ENCODE measurements around the gene RABL2B.

Gene RABL2B

DNA sequence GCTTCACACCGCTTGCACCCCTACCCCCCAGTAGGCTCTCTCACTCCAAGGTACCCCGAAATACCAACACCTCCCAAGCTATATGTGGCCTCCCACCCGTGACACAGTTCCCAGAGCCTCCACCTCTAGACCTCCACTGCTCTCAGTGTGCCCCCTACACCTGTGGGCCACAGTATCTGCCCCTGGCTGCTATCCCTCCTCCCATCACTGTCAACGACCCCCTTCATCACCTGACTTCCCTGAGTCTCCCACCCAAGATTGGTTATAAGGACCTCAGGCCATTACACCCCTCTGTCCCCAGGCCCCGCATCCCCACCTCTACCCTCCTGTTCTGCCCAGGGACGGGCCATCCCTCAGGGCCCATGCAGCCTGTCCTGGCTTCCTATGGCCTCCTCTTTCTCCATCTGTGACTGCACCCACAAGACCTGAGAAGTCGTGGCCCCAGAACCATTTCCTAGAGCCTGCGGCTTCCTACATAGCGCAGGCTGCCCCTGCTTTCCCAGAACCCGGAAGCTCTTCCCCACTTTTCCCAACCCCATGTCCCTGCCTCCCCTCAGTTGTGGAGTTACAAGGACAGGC lies 44.7 kb downstream of the RABL2B start:
- DNase-seq (ENCODE audit: low spot score): no peak

DNA sequence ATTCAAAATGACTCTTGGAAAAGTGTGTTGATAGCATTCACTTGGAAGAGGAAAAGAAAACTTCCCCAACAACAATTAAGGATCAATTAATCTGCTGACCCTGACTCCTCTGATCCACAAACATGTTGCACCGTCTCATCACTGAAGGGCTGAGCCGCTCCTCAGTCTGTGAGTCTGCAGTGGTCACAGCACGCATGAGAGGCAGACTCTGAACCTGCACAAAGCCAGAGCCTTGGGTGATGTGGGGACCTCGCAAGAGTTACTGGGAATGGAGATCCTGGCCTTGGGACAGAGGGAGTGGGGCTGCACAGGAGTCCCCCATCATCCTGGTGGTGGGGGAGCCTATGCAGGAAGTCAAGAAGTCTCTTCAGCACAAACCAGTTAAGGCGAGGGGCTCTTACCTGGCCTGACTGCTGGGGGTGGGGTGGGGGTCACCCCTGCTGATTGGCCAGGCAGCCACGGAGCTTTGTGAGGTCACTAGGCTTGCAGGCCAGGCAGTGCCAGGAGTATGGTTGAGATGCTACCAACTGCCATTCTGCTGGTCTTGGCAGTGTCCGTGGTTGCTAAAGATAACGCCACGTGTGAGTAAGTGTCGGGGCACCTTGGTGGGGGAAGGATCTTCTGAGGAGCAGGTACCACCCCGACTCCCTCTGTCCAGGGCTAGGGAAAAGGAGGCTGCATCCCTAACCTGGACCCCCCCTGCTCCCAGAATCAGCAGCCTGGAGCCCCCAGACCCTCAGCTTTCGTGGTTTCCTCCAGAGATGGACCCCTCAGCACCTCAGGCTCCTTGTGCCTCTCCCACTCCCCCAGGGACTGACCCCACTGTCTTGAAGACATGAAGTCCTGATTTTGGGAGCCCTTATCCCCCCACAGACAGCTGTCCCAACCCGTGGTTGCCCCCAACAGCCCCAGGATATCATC lies 45.4 kb downstream of the RABL2B start, which contains the start of gene ACR:
Gene ACR, plus strand, starts transcription at position 477 of the 921 bp plus-strand sequence. Its CDS starts 32 bp downstream, at position 509.
- DNase-seq (ENCODE audit: low spot score): no peak

DNA sequence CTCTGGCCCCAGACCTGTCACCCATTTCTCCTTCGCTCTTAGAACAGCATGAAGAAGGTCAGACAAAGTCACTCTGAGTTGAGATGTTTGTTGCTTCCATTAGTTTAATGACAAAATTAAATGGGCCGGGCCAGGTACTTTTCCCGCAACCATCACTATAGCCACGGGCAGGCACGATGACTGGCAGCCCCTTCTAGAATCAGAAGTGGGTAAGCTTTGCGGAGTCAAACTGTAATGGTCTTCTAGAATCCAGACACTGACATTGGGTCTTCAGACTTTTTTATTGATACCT lies 47.8 kb downstream of the RABL2B start:
- no peak for DNase-seq (ENCODE audit: low spot score)

DNA sequence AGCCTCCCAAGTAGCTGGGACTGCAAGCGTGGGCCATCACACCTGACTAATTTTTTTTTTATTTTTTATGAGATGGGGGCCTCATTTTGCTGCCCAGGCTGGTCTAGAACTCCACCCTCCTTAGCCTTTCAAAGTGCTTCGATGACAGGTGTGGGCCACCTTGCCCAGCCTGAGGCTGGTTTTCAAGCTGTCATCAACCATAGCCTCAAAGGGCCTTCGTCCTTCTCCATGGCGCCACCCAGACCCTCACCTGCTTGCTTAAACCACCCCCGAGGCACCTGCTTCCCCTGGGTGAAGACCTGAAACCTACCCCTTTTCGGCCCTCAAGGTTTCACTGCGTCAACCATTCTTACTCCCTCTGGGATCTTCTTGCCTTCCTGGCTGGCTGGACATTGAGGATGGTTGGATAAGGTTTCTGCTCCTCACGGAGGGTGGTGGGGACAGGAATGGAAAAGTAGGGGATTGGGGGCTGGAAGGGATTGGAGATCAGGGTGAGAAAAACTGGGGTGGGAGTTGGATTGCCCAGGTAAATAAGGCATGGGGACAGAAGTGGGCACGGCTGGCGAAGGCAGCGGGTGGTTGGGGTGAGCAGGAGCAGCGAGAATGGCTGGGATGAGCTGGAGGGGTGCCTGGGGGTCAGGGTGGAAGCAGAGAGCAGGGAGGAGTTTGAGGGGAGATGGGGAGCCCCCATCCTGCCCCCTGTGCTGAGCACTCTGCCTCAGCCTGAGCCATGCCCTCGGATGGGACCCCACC lies 48.3 kb downstream of the RABL2B start:
- no peak for DNase-seq (ENCODE audit: low spot score)

DNA sequence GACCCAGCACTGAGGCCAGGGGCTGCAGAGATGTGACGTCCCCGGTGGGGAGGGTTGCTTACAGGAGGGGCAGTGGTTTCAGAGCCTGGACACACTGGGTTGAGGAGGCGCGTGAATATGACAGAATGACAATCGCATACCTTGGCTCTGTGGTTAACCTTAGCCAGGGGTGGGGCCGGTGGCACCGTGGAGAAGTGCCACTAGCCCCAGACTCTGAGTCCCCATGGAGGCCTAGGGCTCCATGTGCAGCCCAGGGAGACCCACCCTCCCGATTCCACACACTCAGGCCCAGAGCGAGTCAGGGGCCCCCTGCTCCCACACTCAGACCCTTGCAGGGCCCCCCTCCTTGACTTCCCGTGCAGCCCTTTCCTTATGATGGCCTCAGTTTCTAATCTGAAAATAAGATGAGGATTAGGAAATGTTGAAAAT lies 49.1 kb downstream of the RABL2B start:
- DNase-seq (ENCODE audit: low spot score): no peak

DNA sequence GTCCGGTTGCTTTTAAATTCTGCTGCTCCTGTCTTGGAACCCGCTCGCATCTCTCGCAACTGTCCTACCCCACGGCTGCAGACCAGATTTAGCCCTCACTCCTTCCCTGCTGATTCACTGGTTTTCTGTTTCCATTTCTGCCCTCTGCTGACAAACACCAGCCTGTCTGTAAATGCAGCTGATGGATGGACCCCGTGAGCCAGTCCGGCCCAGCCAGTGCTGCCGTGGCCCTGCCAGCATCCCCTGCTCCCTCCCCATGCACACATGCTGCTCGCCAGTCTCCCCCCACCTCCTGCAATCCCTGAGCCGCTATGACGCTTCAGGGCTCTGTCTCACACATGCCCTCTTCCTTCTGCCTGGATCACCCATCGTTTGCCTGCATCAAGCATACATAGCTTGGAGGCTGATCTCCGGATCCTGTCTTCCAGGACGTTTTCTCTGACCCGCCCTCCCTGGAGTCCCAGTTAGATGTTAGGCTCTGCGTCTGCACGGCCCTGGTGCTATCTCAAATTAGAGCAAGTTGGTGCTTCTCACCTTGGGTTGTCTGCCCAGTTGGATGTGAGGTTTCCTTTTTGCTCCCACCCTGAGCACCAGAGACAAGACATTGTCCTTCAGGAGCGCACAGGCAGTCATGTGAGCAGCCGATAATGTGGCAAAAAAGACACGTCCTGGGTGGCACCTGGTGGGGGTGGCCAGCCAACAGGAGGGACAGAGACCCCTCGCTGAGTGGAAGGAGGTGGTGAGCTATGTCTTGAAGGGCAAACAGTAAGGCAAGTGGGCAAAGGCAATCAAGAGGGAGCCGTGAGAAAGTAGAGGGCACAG lies 49.7 kb downstream of the RABL2B start:
- no peak for DNase-seq (ENCODE audit: low spot score)

DNA sequence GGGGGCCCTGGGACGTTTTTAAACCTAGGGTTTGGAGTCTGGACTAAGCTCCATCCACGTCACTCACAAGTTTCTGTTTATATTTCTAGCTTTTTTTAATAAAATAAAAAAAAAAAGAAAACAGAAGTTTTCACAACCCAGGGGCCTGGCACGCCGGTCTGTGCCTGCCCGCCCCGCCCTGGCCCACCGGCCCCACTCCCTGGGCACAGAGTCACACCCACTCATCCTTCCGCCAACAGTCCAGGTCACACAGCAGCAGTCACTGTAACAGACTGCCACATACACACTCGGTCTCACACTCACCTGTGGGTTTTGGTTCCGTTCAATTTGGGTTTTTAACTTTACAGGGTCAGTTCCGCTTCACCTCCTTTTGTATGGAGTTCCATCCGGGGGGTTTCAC lies 50.8 kb downstream of the RABL2B start:
- DNase-seq (ENCODE audit: low spot score): no peak

DNA sequence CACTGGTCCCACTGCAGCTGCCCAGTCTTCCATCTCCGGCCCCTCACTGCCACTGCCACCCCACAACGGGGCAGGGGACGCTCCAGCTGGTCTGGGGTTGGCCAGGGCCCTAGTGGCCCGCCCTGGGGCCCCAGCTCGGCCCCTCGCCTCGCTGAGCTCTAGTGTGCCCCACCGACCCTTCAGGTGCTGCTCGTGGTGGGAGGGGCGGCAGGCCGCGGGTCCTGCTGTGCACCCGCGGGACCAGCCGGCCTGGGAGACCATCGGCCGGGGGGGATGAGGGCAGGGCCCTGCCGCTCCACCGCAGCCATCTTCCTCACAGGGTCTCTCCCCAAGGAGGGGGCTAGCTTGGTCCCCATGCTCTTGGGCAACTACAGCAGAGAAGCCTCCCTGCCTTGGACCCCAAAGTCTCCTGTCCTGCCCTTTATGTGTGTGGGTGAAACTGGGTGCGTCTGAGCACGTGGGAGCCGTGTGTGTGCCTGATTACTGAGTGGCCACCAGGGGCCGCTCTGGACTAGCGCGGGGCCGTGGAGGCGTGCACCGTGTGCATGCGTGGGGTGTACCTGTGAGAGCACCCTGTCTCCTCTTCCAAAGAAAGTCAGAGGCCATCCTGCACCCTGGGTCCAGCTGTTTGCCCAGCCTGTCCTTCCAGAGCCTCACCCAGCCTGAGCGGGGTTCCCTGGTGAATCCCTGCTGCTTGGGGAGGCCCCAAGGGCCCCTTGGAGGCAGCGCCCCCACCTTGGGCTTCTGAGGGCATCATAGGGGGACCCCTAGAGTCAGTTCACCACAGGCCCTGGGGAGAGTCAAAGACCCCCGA lies 51.4 kb downstream of the RABL2B start:
- no peak for DNase-seq (ENCODE audit: low spot score)

DNA sequence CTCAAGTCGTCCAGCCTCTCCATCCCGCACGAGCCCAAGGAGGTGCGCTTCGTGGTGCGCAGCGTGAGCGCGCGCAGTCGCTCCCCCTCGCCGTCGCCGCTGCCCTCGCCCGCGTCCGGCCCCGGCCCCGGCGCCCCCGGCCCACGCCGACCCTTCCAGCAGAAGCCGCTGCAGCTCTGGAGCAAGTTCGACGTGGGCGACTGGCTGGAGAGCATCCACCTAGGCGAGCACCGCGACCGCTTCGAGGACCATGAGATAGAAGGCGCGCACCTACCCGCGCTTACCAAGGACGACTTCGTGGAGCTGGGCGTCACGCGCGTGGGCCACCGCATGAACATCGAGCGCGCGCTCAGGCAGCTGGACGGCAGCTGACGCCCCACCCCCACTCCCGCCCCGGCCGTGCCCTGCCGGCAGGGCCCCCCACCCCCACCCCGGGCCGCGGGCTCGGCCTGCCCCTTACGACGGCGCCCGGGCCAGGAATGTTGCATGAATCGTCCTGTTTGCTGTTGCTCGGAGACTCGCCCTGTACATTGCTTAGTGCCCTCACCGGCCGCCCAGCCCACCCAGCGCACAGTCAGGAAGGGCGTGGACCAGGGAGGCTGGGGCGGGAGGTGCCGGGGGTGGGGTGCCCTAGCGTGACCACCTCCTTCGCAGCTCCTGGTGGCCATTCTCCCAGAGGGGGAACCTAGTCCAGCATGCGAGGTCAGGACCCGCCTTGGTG lies 52.3 kb downstream of the RABL2B start:
- no peak for DNase-seq (ENCODE audit: low spot score)

DNA sequence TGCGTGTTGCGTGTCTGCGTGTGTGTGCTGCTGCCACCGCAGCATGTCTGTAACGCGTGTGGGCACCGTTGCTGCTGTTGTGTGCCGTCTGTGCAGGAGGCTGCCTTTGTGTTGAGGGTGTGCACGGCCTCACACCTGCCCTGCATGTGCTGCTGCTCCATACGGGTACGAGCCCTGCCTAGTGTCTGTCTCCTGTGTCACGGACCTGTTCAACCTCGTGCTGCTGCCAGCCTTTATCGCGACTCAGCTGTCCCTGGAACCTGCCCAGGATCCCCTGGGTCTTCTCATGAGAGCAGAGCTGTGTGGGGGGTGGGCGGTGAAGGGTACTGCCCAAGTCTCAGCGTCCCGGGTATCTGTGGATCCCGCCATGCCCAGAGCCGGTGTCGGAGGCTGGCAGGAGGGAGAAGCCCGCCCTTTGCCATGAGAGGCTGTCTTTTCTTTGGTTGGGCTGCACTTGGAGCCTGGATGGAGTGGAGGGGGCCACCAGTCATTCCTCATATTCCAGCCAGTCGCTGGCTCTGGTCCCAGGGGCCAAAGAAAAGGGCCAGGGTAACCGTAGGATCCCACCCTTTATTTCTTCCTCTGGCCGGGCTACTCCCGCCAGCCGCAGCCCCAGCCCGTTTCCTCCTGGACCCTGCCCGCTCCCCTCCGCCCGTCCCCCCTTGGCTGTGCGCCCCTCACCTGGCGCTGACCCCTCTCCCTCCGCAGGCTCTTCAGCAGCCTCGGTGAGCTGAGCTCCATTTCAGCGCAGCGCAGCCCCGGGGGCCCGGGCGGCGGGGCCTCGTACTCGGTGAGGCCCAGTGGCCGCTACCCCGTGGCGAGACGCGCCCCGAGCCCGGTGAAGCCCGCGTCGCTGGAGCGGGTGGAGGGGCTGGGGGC lies 53.2 kb downstream of the RABL2B start:
- no peak for DNase-seq (ENCODE audit: low spot score)

DNA sequence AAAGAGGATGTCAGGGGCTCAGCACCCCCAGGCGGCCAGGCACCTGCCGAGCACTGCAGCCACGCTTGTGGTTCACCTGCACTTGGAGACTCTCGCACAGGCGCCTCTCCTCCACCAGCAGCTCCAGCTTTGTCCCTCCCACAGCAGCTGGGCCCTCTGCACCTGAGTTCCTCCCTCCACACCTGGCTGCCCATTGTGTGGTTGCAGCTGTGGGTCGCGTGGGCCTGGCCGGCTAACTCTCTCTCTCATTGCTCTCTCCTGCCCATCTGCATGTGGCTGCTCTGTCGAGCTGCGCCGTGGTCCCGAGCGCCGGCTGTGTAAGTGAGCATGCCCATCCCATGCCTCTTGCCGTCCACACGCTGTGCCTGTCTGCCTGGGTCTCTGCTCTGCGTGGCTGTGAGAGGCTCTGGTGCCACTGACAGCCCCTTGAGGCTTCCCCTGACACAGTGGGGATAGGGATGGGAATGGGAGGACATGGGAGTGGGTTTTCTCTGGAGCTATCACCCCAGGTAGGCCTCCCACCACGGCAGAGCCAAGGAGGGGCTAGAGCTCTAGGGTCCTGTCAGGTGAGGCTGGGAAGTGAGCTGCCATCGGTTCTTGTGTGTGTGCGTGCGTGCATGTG lies 53.9 kb downstream of the RABL2B start:
- DNase-seq (ENCODE audit: low spot score): no peak

DNA sequence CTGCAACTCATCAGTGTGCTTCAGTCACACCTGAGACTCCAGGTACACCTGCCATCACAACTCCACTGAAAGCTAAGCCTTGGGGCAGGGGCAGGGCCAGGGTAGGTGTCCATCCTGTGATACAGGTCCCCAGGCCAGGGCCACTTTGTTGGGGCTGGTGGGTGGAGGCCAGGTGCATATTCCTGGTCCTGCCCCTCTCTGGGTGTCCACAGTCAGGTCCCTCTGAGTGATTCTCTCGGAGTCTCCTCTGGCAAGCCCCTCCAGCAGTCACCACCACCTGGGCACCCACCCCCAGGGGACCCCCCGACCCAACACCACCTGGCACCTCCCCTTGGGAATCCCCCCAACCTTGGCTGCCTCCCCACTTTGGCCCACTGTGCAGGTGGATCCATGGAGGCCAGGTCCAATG lies 54.9 kb downstream of the RABL2B start:
- no peak for DNase-seq (ENCODE audit: low spot score)

DNA sequence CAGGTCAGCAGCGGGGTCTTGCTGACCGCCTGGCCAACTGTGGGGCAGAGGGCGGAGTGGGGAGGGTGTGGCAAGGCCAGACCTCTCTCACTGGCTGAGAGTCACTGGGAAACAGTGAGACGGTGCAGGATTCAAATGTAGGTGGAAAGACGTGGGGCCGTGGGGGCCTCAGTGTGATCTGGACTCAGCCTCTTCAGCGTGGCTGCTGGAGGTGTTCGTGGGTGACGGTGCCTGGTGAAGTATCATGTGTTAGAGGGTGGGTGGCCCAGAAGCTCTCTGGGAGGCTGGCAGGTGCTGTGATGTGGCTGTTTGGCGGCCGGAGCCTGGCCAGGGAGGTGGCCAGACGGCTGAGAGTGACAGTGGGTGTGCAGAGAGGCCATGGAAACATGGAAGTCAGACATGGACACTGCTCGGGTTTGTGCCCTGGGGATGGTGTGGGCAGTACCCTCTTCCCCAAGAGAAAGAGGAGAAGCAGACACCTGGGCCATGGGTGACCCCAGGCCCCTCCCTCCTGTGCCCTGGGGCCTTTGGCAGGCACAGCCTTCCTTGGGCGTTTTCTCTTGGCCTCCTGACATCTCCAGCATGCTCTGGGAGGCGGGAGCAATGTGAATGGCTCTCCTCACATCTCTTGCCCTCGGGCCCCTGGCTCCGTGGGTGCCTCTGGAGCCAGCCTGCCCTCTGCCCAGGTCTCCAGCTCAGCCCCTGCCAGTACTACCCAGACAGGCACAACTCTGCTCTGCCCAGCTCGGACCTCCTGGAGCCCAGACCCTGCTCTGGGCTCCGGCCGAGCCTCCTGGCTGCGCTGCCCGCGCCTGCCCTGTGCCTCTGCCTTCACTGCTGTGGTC lies 55.5 kb downstream of the RABL2B start:
- no peak for DNase-seq (ENCODE audit: low spot score)

DNA sequence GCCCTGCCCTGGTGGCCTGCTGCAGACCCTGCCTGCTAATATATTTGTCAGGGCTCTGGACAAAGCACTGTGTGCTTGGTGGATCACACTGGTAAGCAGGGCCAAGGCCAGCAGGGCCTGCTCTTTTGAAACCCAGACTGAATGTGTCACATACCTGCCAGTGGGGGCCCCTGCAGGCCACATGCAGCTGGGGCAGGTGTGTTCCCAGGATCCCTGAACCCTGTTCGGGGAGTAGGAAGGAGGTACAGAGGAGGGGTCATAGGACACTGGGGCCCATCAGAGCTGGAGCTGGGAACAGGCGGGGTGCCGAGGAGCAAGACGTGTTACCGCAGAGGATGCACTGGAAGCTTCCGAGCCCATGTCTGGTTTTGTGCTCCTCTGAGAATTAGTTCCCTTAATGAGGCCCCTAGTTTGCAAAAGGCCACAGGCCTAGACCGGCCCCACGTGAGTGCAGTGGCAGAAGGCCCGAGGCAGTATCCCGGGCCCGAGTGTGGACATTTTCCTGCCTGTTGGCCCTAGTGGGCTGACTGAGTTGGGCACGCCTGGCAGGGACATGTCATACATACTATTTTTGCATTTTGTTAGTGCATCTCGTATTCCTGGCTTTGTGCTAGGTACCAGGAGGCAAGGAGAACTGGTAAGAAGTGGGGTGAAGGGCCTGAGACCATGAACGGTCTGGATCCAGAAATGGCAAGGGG lies 56.6 kb downstream of the RABL2B start:
- no peak for DNase-seq (ENCODE audit: low spot score)

DNA sequence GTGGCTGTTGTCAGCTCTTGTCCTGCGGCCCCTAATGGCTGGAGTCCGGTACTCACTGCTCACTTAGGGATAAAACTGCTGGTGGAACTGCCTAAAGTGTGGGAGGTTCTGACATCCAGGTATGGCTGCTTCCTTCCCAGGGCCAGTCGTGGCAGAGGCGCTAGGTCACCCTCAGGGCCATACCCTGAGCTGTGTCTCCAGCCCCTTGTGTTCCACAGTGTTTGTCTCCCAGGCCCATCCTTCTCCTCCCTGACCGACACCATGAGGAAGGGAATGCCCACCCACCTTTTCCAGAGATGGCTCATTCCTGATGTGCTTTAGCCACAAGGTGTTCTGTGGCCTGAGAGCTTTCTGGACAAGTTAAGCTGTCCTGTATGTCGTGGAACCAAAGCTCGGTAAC lies 57.8 kb downstream of the RABL2B start:
- no peak for DNase-seq (ENCODE audit: low spot score)

DNA sequence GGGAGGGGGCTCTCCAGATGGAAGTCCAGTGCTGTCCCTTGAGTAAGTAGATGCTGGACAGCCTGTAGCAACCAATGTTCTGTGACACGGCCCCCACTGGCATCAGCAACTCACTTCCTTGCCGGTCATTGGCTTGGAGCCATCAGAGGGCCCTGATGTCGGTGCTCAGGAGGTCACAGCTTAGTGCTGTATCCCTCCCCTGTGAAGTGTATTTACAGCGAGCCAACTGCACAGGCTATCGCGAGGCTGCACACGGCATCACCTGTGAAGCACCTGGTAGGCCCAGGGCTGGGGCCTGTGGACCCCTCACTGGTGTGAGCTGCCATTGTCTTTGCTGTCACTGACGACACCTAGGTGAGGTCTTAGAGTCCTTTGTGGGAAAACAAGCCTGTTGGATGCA lies 58.8 kb downstream of the RABL2B start:
- no peak for DNase-seq (ENCODE audit: low spot score)

DNA sequence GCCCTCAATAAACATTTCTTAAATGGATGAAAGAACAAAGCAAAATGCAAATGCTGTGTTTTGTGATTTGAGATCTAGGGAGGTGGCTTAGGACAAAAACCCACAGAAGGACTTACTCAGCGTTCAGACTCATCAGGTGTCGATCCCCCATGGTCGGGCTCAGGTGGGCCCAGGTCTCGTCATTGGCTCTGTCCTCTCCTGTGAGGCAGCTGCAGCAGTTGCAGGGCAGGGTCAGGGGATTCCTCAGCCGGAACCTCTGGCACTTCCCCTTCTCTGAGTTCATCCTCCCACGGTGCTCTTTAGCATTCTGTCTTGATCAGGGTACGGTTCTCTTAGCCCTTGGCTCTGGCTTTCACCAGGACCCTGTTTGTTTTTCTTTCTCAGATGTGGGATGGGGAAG lies 59.4 kb downstream of the RABL2B start:
- DNase-seq (ENCODE audit: low spot score): no peak
